HG02840 (cell line): ENCODE measurements around the gene CLCN1.

Source experiments
- ATAC-seq: cut with Tn5 transposase; IDR thresholded peaks from one replicate; pipeline ENCODE4 v1.9.1; 2021; ENCODE audit warnings: mild to moderate bottlenecking, moderate library complexity, moderate number of reproducible peaks; ENCODE audit not compliant: unreplicated experiment, low FRiP score

CLCN1 gene

DNA sequence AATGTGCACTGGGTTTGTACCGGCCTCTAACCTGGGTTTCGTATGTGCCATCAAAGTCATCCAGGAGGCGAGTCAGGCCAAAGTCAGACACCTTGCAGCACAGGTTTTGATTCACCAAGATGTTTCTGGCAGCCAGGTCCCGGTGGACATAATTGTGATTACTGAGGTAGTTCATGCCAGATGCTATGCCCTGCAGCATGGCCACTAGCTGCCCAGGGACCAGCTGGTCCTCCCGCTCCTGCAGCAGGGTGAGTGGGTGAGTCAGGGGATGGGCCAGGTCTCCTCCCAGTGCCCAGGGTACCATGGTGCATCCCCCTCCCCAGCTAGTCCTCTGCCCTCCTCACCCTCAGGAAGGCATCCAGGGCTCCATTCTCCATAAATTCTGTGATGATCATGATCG, 78.9 kb downstream of the CLCN1 start:
- no peak for ATAC-seq

DNA sequence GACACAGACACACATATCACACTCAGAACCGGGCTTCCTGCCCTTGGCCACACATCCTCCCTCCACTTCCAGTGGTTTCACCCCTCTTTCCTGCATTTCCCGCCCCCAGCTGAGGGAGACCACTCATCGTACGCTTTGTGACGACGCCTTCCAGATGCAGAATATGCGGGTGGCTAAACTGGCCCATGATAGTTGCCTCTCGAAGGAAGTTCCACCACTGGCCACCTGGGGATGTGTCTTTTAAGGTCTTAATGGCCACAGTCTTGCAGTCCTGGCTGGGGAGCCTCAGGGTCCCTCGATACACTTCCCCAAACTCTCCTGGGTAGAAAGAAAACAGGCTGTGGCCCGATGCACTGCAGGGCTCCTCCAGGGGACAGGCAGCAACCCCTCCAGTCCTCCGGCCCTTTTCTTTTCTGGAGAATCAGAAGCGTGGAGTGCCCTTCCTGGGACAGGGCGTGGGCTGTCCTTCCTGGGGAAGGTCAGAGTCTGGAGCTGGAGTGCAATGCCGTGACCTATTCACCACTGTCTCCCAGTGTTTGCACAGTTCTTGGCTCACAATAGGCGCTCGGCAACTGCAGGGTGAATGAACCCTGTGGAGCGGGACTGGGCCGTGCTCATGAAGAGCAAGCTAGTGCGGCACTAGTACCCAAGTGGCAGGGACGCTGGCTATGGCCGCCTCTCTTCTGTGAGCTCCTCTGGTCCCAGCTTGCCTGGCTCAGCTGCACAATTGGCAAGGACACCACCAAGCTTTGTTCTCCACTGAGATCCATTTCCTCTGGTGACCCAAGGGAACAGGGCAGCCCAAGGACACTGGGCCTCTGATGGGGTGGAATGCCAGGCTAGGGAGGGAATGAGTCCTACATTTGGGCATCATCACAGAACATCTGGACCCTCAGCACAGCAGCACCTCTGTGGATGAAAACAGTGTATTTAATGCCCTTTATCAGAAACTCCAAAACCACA, 79.6 kb downstream of the CLCN1 start:
- ATAC-seq = no peak

DNA sequence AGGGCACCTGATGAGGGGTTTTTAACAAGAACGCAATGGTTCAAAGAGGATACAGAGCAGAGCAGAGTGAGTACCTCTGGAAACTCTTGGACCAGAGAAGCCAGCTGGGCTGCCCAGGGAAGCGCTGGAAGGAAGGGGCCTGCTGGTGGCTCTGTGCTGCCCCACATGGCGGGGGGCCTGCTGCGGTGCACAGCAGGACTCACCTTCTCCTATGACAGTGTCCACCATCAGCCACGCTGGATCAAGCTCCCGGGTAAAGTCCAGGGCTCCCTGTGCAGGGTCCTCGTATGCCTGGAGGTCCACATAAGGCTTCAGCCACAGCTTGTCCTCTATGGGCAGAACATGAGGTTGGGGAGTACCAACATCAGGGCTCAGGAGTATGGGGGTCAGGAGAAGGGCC, 80.3 kb downstream of the CLCN1 start:
- no peak for ATAC-seq

DNA sequence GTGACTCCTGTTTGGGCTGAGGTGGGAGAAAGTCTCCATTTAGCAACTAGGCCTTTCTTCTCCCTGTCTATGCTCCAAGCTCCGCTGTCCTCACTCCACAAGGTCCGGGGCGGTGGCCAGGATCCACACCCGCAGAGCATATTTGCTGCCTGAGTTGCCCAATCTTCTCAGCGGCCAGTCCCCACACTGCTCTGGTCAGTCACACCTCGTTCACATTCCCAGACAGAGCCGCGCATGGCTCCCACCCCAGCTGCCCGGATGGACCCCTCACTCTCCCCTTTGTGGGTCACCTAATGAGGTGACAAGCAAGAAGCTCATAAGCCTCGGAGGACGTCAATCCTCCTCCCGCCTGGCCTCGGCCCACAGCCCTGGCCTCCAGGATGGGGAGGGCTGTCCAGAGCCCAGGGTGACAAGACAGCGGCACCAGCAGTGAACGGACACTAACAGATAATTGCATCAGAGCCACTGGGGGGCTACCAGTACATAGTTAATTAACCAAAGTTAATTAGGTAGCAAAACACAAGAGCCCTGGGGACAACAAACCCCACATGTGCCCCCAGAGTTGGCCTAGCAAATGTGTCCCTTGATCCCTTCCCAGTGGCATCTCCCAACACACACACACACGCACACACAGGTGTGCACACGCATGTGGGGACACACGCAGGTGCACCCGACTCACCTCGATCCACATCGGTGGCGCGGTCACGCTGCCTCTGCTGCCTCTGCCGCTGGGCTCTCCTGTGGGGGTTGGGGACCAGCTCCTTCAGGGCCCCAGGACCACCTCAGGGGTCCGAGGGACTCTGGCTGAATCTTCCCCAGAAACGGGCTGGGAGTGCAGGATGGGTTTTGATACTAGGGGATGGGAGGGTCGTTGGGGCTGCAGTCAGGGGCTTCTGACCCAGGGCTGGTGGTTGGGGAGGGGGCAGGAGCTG, 81.0 kb downstream of the CLCN1 start:
- no peak for ATAC-seq

DNA sequence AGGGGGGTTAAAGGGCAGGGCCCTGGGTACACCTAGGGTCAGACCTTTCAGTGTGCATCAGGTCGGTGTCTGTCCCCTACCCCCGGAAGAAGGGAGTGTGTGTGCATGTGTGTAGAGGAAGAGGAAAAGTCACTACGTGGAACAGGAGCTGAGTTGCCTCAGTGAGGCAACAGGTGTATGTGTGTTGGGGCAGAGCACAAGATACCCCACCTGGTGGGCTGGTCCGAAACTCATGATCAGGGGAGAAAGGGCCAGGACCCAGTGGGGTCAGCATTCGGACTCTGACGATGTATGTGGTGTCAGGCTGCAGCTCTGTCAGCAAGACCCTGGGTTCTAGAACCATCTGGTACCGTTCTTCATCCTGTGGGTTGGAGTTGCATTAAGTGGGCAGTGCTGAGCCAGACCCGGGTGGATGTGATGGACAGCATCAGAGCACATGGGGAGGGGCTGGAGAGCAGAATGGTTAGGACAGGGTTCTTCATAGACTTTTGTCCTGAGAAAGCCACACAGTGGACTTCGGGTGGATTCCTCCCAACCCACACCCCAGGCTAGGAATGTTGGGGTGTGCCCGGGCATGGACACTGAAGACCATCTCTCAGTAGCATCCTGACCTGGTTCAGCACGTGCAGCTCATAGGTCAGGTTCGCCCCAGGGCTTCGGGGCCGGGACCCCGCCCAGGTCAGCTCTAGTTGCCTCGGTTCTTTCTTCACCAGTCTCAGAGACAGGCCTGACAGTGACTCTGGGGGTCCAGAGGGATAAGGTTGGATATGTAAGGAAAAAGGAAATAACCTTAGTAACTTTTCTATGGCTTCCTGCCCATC, 82.0 kb downstream of the CLCN1 start:
- no peak for ATAC-seq

DNA sequence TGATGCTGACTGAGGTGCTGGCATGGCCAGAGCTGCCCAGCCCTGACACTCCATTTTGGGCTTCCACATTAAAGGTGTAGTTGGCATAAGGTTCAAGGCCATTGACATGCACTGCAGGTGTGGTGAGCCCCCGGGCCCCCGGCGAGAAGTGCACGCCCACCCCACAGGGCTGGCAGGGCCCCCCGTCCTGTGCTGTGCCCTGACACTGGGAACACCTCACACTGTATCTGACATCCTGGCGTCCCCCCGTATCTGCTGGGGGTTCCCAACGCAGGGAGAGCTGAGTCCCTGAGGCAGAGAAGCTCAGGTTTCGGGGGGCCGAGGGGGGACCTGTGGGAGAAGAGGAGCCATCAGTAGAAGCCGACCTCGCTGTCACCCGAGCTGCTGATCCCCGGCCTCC, 82.7 kb downstream of the CLCN1 start:
- ATAC-seq = no peak

DNA sequence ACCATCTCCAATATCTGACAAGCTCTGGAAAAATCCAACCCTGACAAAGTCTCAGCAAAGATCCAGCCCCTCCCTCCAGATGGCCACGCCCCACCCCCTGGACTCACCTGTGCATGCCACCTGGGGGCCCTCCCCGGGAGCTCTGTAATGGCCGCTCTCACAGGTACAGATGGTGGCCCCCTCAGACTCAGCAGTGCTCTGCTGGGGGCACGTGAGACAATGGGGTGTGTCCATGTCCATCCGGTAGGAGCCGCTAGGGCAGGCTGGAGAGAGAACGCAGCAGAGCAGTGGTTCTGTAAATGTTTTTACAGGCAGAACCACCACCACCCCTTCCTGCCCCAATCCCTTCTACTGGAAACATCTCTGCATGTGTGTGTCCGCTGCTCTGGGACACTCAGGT, 83.2 kb downstream of the CLCN1 start:
- no peak for ATAC-seq

DNA sequence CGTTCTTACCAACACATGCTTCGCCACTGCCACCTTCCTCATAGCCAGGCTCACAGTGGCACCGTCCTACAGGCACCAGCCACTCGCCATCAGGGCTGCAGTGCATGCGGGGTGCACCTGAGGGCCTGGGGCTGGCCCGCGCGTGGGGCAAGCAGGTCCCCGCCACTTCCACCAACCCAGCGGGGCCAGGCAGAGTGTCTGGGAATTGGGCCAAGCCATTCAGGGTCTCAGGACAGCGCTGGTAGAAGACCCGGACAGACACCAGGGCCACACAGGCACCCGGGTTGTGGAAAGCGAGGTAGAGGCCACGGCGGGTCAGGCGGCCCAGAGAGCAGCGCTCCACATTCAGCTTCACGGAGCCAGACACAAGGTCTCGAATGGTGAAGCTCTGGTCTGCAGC, 83.7 kb downstream of the CLCN1 start:
- no peak for ATAC-seq

DNA sequence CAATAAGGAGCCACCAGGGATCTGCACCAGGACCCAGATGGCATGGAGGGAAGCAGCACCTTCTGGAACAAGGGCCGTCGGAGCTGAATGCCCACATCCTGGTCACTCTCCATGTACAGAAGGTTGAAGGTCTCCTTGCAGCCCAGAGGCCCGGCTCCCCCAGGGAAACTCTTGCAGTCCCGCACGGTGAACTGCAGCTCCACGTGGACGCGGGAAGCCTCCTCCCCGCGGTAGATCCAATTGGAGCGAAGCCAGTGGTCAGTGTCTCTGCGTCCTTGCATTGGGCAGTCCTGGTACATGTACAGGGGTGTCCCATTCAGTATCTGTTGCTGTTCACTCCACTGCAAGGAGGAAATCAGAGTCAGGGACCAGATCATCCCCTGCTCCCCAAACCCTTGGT, 85.4 kb downstream of the CLCN1 start:
- no peak for ATAC-seq
